IPS-NIHi11 (cell line): ENCODE data around the gene GON4L.
"Not testable (repeated sequence)": the region's sequence is repeated elsewhere in the genome, so short reads cannot be mapped to it uniquely, and the experiment has no call there.

ENCODE experiments used
- DNase-seq: peaks from one replicate; pipeline ENCODE4 v3.0.0; 2012; ENCODE audit warnings: mixed read lengths, low spot score

Gene GON4L

GRCh38 chr1:155831279-155831976 lies 25.6 kb downstream of the GON4L start:
- DNase-seq: no peak

DNA sequence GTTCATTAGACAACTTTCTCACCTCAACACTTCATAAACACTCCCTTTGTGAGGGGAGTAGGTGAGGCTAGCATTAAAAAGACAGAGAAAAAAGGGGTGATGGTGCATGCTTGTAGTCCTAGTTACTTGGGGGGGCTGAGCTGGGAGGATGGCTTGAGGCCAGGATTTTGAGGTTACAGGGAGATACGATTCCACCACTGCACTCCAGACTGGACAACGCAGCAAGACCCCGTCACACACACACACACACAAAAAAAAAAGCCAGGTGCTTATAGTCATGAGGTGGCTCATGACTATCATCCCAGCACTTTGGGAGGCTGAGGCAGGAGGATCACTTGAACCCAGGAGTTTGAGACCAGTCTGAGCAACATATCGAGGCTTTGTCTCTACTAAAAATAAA lies 29.6 kb downstream of the GON4L start:
- no peak for DNase-seq

- no peak for DNase-seq
These were observed 40.7 kb downstream of the GON4L start for GRCh38 chr1:155816351-155816750.

- DNase-seq: no peak
These were observed 43.3 kb downstream of the GON4L start for GRCh38 chr1:155813672-155814071.

GRCh38 chr1:155812878-155813277 lies 44.1 kb downstream of the GON4L start:
- no peak for DNase-seq

- DNase-seq: no peak
These were observed 47.9 kb downstream of the GON4L start for GRCh38 chr1:155809088-155809487.

- no peak for DNase-seq
These were observed 55.9 kb downstream of the GON4L start for GRCh38 chr1:155801149-155801548.

DNA sequence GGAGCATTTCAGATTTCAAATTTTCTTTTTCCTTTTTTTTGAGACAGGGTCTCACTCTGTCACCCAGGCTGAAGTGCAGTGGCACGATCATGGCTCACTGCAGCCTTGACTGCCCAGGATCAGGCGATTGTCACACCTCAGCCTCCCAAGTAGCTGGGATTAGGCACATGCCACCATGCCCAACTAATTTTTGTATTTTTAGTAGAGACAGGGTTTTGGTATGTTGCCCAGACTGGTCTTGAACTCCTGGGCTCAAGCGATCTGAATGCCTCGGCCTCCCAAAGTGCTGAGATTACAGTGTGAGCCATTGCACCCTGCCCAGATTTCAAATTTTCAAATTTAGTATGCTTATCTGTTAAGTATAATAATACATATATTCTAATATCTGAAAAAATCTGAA lies 61.4 kb downstream of the GON4L start:
- DNase-seq: not testable (repeated sequence)

- DNase-seq: no peak
These were observed 62.3 kb downstream of the GON4L start for GRCh38 chr1:155794605-155795245.

GRCh38 chr1:155793213-155793612 lies 63.8 kb downstream of the GON4L start:
- no peak for DNase-seq

DNA sequence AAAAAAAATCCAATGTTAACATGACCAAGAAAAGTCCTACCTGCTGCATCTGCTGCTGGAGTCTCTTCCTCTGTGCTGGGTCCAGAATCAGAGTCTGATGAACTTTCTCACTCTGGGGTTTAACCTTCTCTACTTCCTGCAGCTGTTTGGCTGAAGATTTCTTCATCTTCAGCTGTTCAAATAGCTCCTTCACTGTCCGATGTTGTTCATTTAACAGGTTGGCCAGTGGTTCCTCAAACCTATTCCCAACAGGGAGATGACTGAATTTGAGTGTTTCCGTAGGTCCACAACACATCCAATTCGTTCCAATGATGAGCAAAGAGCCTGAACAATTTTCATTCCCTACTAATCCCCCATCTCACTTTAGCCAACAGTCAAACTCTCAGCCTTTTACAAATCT lies 79.4 kb downstream of the GON4L start:
- DNase-seq: no peak

DNA sequence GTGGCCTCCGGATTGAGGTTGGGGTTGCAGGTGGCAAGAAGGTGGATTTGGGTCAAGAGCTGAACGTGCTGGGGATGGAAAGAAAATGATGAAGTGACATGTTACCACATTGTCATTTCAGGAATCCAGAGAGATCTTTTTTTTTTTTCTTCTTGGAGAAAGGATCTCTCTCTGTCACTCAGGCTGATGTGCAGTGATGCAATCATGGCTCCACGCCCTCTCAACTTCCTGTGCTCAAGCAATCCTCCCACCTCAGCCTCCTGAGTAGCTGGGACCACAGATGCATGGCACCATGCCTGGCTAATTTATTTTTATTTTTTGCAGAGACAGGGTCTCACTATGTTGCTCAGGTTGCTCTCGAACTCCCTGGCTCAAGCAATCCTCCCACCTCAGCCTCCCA lies 80.6 kb downstream of the GON4L start:
- no peak for DNase-seq

GRCh38 chr1:155773221-155773620 lies 83.8 kb downstream of the GON4L start:
- no peak for DNase-seq

DNA sequence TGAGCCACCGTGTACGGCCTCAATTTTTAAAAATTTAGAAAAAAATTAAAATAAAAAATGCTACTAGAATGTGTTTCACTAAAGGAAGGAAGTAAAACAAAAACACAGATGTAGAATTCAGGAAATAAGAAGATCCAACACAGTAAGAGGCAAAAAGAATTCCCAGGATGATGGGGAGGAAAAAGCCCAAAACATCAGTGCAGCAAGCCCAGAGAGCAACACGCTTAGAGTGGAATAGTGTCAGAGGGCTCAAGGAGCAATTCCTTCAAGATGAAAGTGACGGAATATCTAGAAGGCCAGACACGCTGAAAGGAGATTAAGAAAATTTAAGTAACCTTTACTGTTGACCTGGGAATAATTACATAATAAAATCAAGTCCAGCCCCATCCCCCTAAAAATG lies 87.8 kb downstream of the GON4L start:
- DNase-seq: no peak

DNA sequence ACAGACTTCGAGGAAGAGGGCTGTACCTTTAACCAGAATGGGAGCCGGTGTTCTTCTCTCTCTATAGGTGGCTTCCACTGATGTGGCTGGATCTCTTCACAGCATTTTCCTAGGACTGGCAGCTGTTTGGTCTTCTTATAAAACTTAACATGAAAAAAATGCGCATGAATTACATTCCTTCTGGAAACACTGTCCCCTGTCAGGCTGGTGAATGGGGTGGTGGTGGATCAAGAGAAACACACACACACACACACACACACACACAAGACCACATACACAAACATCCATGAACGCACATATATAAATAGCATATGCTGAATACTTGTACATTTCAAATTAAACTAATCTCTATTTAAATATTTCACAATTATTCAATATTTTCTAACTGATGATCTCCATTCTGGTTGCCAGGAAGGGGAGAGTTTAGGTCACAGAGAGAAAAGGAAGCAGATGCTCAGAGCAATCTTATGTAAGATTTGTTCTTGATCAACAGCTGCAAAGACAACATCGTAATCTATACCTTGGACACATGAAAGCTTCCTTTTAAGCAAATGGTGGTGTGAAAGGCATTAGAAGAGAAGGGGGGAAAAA lies 89.5 kb downstream of the GON4L start:
- not testable (repeated sequence) for DNase-seq

GRCh38 chr1:155763989-155764388 lies 93.0 kb downstream of the GON4L start:
- not testable (repeated sequence) for DNase-seq

- DNase-seq: not testable (repeated sequence)
These were observed 93.8 kb downstream of the GON4L start for GRCh38 chr1:155763090-155763815.

DNA sequence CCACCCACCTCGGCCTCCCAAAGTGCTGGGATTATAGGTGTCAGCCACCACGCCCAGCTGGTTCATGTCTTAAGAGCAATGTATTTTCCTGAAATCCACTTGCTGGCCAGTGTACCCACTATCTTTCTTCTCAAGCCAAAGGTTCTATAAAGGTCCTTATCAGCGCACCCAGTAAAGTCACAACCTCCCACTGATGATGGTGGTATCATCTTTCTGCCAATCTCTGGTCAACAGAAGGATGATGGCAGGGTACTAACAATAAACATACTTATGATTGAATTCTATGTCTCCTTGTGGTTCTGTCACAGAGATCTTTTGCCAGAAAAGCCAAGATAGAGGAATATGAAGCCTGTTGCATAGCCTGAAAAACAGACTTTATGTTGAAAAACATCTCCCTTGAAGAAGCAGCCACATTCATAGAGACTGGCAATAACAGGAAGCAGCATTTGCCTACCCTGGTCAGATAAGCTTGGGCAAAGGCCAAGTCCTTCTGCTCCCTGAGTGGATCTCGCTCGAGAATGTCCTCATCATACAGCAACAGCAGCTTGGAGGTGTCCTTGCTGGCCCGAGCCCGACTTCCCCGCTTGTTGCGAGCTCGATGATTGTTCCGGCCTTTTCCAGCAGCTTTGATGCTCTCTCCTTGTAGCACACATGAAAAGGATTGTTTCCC lies 95.1 kb downstream of the GON4L start:
- no peak for DNase-seq

- DNase-seq: no peak
These were observed 96.1 kb downstream of the GON4L start for GRCh38 chr1:155760751-155761475.

- DNase-seq: no peak
These were observed 96.9 kb downstream of the GON4L start for GRCh38 chr1:155759966-155760630.

- not testable (repeated sequence) for DNase-seq
These were observed 98.0 kb downstream of the GON4L start for GRCh38 chr1:155759017-155759416.
